MV-4-11 (cell line): ENCODE results near the gene BTN1A1.
"Not testable (repeated sequence)": the region's sequence is repeated elsewhere in the genome, so short reads cannot be mapped to it uniquely, and the experiment has no call there.

Source experiments
- DNase-seq: peaks from one replicate; lab custom pipeline; 2025; lab: John Stamatoyannopoulos, UW

BTN1A1 gene

GRCh38 chr6:26500102-26500501, at the start of gene BTN1A1:
TSS of gene BTN1A1 (plus strand) at chr6:26500303. CDS start at chr6:26501287, 984 bp downstream.
- no peak for DNase-seq

- no peak for DNase-seq
Measured at GRCh38 chr6:26452631-26453235, 47.4 kb upstream of the BTN1A1 start.

- peak; percentile 23 for DNase-seq
Measured at GRCh38 chr6:26454631-26455030, 45.5 kb upstream of the BTN1A1 start.

GRCh38 chr6:26455357-26455970, 44.6 kb upstream of the BTN1A1 start:
- no peak for DNase-seq

- DNase-seq, result no peak
Measured at GRCh38 chr6:26457264-26457805, 42.8 kb upstream of the BTN1A1 start.

GRCh38 chr6:26457806-26458688, 42.1 kb upstream of the BTN1A1 start, which contains the start of gene BTN2A1:
TSS of gene BTN2A1 (plus strand) at chr6:26457955. CDS start at chr6:26458637, 682 bp downstream.
- DNase-seq, result peak; percentile 90

- no peak for DNase-seq
Measured at GRCh38 chr6:26459023-26459810, 40.9 kb upstream of the BTN1A1 start.

GRCh38 chr6:26461353-26461752, 38.8 kb upstream of the BTN1A1 start:
- DNase-seq, result not testable (repeated sequence)

- DNase-seq, result no peak
Measured at GRCh38 chr6:26464014-26464413, 36.1 kb upstream of the BTN1A1 start.

- DNase-seq, result no peak
Measured at GRCh38 chr6:26464416-26465131, 35.5 kb upstream of the BTN1A1 start.

GRCh38 chr6:26465776-26466175, 34.3 kb upstream of the BTN1A1 start:
- no peak for DNase-seq

GRCh38 chr6:26468829-26469228, 31.3 kb upstream of the BTN1A1 start:
- DNase-seq, result peak; percentile 10

GRCh38 chr6:26470643-26471042, 29.5 kb upstream of the BTN1A1 start:
- no peak for DNase-seq

GRCh38 chr6:26471970-26472369, 28.1 kb upstream of the BTN1A1 start:
- DNase-seq, result no peak

GRCh38 chr6:26472549-26473290, 27.4 kb upstream of the BTN1A1 start:
- peak; percentile 14 for DNase-seq

GRCh38 chr6:26473429-26473757, 26.7 kb upstream of the BTN1A1 start:
- DNase-seq, result no peak

- peak; percentile 97 for DNase-seq
Measured at GRCh38 chr6:26473758-26474438, 26.2 kb upstream of the BTN1A1 start.

GRCh38 chr6:26474439-26474881, 25.6 kb upstream of the BTN1A1 start:
- no peak for DNase-seq

GRCh38 chr6:26475823-26476729, 24.0 kb upstream of the BTN1A1 start:
- DNase-seq, result no peak
